Osteoblast (primary cell): ENCODE results near the gene TRPV6. TPM values are rescaled to one million over a fixed set of nuclear protein-coding genes. Genes with fewer than 3 reads are reported as not detected.

Experiments
- DNase-seq: peaks from one replicate; pipeline ENCODE4 v3.0.0; 2011; ENCODE audit warnings: low spot score, mixed read lengths; ENCODE audit not compliant: insufficient read length; ENCODE audit errors: missing footprints
- H2AFZ ChIP-seq: 2 replicates; pipeline ENCODE4 v1.6.0; 2011; ENCODE audit warnings: mild to moderate bottlenecking, low read length
- H3K27ac ChIP-seq: 2 replicates; pipeline ENCODE4 v1.5.1; 2011; ENCODE audit warnings: mild to moderate bottlenecking, low read depth, low read length, moderate library complexity
- H3K27me3 ChIP-seq: 2 replicates; pipeline ENCODE4 v1.6.0; 2012; ENCODE audit warnings: mild to moderate bottlenecking, control low read depth, inconsistent platforms, low read length, moderate library complexity; ENCODE audit not compliant: insufficient read depth
- H3K36me3 ChIP-seq: 2 replicates; pipeline ENCODE4 v1.5.1; 2011; ENCODE audit warnings: mild to moderate bottlenecking, low read length, control low read depth, moderate library complexity; ENCODE audit not compliant: insufficient read depth
- H3K4me1 ChIP-seq: 2 replicates; pipeline ENCODE4 v1.5.1; 2011; ENCODE audit warnings: mild to moderate bottlenecking, low read length, control low read depth, moderate library complexity; ENCODE audit not compliant: insufficient read depth
- H3K4me2 ChIP-seq: 2 replicates; pipeline ENCODE4 v1.6.0; 2011; ENCODE audit warnings: mild to moderate bottlenecking, low read length; ENCODE audit not compliant: insufficient read depth
- H3K4me3 ChIP-seq: fragments of 200-600 bp; sonication (generic); 3 replicates; pipeline ENCODE4 v1.5.1; 2012; ENCODE audit warnings: mild to moderate bottlenecking, low read length, inconsistent platforms; ENCODE audit not compliant: insufficient read depth
- H3K79me2 ChIP-seq: 2 replicates; pipeline ENCODE4 v1.6.0; 2012; ENCODE audit warnings: mild to moderate bottlenecking, low read length, control low read depth, inconsistent platforms; ENCODE audit not compliant: insufficient read depth
- H3K9me3 ChIP-seq: 2 replicates; pipeline ENCODE4 v1.5.1; 2011; ENCODE audit warnings: low read depth, low read length, control low read depth
- H4K20me1 ChIP-seq: 2 replicates; pipeline ENCODE4 v1.6.0; 2012; ENCODE audit warnings: mild to moderate bottlenecking, low read length, control low read depth; ENCODE audit not compliant: insufficient read depth
- CTCF ChIP-seq: IDR thresholded peaks from 2 replicates; pipeline ENCODE4 v1.5.1; 2011; ENCODE audit warnings: mild to moderate bottlenecking, low read depth, low read length, moderate library complexity; ENCODE audit errors: extremely low read depth
- total RNA-seq: library from RNA; depleted of rRNA; stranded (reverse); fragments of >200 nt; gene quantifications from 2 replicates; pipeline ENCODE4 v1.2.3, GENCODE V29; 2012

TRPV6 gene
- total RNA-seq, 1 donor = not detected

- no peak overlapping the region for H2AFZ ChIP-seq
- H3K27me3 ChIP-seq = no peaks in the 10 kb centered on the region
- H3K9me3 ChIP-seq = no peaks in the 10 kb centered on the region
- H3K36me3 ChIP-seq = no peaks in the 10 kb centered on the region
- no peaks in the 10 kb centered on the region for H3K4me1 ChIP-seq
- no peak overlapping the region for H3K4me2 ChIP-seq
- DNase-seq = peak; percentile 48
- H3K4me3 ChIP-seq = no peak overlapping the region
- TF ChIP-seq CTCF = no peak
- no peaks in the 10 kb centered on the region for H3K79me2 ChIP-seq
- no peak overlapping the region for H3K27ac ChIP-seq
- H4K20me1 ChIP-seq = no peaks in the 10 kb centered on the region
Observed at GRCh38 chr7:142867097-142867378, 18.5 kb downstream of the TRPV6 start.

GRCh38 chr7:142866361-142867096 is 19.0 kb downstream of the TRPV6 start:
- no peaks in the 10 kb centered on the region for H3K36me3 ChIP-seq
- H3K9me3 ChIP-seq = no peaks in the 10 kb centered on the region
- no peaks in the 10 kb centered on the region for H4K20me1 ChIP-seq
- DNase-seq = peak; percentile 88
- no peak overlapping the region for H3K4me2 ChIP-seq
- no peak overlapping the region for H3K4me3 ChIP-seq
- H3K4me1 ChIP-seq = no peaks in the 10 kb centered on the region
- H2AFZ ChIP-seq = no peak overlapping the region
- no peaks in the 10 kb centered on the region for H3K27me3 ChIP-seq
- no peak overlapping the region for H3K27ac ChIP-seq
- TF ChIP-seq CTCF = peak; percentile 46
- no peaks in the 10 kb centered on the region for H3K79me2 ChIP-seq

GRCh38 chr7:142865766-142866165 is 19.8 kb downstream of the TRPV6 start:
- Histone ChIP-seq H3K4me2 (no peak overlapping the region), H3K27me3 (no peaks in the 10 kb centered on the region), H3K79me2 (no peaks in the 10 kb centered on the region), H3K9me3 (no peaks in the 10 kb centered on the region), H3K4me3 (no peak overlapping the region), H3K27ac (no peak overlapping the region), H4K20me1 (no peaks in the 10 kb centered on the region), H2AFZ (no peak overlapping the region), H3K36me3 (no peaks in the 10 kb centered on the region), H3K4me1 (no peaks in the 10 kb centered on the region)
- DNase-seq = peak; percentile 80
- TF ChIP-seq CTCF = no peak

DNA sequence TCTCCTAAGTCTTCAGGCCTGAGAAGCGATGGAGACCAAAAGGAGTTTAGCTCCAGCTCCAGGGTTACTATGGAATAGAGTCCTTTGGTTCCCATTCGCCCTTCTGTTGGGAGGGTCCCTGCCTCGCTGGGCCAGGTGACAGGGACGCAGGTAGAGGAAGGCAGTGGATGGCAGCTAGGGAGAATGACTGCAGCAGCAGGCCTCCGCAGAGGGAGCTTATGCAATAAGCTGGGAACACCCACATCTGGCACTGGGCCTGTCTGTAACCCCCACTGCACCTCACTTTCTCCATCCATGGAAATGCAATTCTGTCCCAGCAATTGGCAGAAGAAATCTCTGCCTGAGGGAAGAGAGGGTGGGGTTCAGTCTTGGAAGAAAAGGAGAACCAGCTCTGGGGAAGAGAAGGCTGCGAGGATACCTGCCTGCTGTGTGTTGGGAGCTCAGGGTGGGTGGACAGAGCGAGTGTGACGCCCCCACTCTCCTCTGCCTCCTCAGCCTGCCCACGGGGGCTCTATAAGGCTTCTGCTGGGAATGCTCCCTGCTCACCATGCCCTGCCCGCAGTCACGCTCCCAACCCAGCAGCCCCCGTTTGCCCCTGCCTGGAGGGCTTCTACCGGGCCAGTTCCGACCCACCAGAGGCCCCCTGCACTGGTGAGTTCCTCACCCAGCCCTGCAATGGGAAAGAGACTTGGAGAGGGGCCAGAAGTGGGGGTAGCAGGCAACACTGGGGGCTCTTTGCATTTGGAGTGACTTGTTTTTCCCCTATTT is 20.4 kb downstream of the TRPV6 start:
- TF ChIP-seq CTCF = no peak

More for the DNA sequence above, 20.4 kb downstream of the TRPV6 start:
- Histone ChIP-seq H3K79me2 (no peaks in the 10 kb centered on the region), H3K4me3 (no peak overlapping the region), H2AFZ (no peak overlapping the region), H3K4me2 (no peak overlapping the region), H3K27ac (no peak overlapping the region), H3K27me3 (no peaks in the 10 kb centered on the region), H3K9me3 (no peaks in the 10 kb centered on the region), H4K20me1 (no peaks in the 10 kb centered on the region), H3K36me3 (no peaks in the 10 kb centered on the region), H3K4me1 (no peaks in the 10 kb centered on the region)
- peak; percentile 65 for DNase-seq
